ENCODE measurements around the gene MMS19. TPM values are rescaled to one million over a fixed set of nuclear protein-coding genes. Genes with fewer than 3 reads are reported as not detected.

The MMS19 gene
- total RNA-seq, 1 experiment from 2014 or later = 83.3 TPM

DNA sequence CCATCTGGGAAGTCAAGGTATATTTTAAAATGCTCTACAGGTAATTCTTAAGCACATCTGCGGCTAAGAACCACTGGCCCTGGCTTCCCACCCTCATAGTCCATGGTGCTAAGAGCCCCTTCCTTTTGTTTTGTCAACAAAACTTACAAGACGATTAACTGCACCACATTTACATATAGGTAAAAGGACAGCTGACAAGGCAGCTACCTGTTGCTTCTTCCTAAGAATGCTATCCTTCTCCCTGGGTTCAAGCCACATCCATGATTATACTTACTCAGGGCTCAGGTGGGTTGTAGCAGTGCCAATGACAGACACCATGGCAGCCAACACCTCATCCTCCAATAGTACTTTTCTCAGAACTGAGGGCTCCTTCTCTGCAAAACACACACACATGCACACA lies 35.9 kb downstream of the MMS19 start:
- H3K9me3 ChIP-seq (ENCODE audit: control insufficient read depth, insufficient read depth, low read depth, low read length) = no peaks in the 10 kb centered on the region
- POLR2A ChIA-PET = no interaction called here
- intact Hi-C loops (cut with micrococcal nuclease; ENCODE audit: unreplicated experiment) = loop anchor here (2.0 kb wide), 1 partner anchor 150 kb away; no protein-coding TSS in a partner anchor
- no peak overlapping the region for H3K27ac ChIP-seq (ENCODE audit: low read length)
- TF ChIP-seq SIN3A (IDR thresholded peaks at IDR 0.05; ENCODE audit: borderline replicate concordance, insufficient read depth, low read depth, low read length) (no peak), TCF7L2 (IDR thresholded peaks at IDR 0.05; ENCODE audit: low read depth, low read length) (no peak), POLR2AphosphoS5 (IDR thresholded peaks at IDR 0.05; ENCODE audit: low read depth, low read length) (no peak)
- TF ChIP-seq, protein P1, sequence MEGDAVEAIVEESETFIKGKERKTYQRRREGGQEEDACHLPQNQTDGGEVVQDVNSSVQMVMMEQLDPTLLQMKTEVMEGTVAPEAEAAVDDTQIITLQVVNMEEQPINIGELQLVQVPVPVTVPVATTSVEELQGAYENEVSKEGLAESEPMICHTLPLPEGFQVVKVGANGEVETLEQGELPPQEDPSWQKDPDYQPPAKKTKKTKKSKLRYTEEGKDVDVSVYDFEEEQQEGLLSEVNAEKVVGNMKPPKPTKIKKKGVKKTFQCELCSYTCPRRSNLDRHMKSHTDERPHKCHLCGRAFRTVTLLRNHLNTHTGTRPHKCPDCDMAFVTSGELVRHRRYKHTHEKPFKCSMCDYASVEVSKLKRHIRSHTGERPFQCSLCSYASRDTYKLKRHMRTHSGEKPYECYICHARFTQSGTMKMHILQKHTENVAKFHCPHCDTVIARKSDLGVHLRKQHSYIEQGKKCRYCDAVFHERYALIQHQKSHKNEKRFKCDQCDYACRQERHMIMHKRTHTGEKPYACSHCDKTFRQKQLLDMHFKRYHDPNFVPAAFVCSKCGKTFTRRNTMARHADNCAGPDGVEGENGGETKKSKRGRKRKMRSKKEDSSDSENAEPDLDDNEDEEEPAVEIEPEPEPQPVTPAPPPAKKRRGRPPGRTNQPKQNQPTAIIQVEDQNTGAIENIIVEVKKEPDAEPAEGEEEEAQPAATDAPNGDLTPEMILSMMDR (IDR thresholded peaks at IDR 0.05) = no peak
- TF ChIP-seq, protein P2, sequence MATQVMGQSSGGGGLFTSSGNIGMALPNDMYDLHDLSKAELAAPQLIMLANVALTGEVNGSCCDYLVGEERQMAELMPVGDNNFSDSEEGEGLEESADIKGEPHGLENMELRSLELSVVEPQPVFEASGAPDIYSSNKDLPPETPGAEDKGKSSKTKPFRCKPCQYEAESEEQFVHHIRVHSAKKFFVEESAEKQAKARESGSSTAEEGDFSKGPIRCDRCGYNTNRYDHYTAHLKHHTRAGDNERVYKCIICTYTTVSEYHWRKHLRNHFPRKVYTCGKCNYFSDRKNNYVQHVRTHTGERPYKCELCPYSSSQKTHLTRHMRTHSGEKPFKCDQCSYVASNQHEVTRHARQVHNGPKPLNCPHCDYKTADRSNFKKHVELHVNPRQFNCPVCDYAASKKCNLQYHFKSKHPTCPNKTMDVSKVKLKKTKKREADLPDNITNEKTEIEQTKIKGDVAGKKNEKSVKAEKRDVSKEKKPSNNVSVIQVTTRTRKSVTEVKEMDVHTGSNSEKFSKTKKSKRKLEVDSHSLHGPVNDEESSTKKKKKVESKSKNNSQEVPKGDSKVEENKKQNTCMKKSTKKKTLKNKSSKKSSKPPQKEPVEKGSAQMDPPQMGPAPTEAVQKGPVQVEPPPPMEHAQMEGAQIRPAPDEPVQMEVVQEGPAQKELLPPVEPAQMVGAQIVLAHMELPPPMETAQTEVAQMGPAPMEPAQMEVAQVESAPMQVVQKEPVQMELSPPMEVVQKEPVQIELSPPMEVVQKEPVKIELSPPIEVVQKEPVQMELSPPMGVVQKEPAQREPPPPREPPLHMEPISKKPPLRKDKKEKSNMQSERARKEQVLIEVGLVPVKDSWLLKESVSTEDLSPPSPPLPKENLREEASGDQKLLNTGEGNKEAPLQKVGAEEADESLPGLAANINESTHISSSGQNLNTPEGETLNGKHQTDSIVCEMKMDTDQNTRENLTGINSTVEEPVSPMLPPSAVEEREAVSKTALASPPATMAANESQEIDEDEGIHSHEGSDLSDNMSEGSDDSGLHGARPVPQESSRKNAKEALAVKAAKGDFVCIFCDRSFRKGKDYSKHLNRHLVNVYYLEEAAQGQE (IDR thresholded peaks at IDR 0.05; ENCODE audit: insufficient read depth in 1 of 2, low read depth in 2 of 2, low read length in 1 of 2) = no peak
- no peak overlapping the region for H3K4me3 ChIP-seq (ENCODE audit: low read depth in 2 of 2, low read length in 2 of 2)
- no peaks in the 10 kb centered on the region for H3K27me3 ChIP-seq (ENCODE audit: control insufficient read depth, insufficient read depth, low read length)
- DNase-seq (ENCODE audit: low read depth, low spot score) (no peak), ATAC-seq (no peak)
- H3K4me1 ChIP-seq (ENCODE audit: control insufficient read depth, insufficient read depth, low read length) = no peaks in the 10 kb centered on the region
- H3K36me3 ChIP-seq (ENCODE audit: control insufficient read depth, insufficient read depth, low read length) = peaks cover 34% of the 10 kb centered on the region
- in situ Hi-C loops (cut with HindIII; ENCODE audit: low pct_unique_long_range_greater_than_20kb, low sequenced_read_pairs) = no loop called here
- CTCF ChIA-PET = interaction anchor here (0.6 kb wide), 1 partner anchor 91 kb away, joined by 4 read pairs; no protein-coding TSS in a partner anchor
- BruUV-seq (replicated peaks) = no TSS peak

DNA sequence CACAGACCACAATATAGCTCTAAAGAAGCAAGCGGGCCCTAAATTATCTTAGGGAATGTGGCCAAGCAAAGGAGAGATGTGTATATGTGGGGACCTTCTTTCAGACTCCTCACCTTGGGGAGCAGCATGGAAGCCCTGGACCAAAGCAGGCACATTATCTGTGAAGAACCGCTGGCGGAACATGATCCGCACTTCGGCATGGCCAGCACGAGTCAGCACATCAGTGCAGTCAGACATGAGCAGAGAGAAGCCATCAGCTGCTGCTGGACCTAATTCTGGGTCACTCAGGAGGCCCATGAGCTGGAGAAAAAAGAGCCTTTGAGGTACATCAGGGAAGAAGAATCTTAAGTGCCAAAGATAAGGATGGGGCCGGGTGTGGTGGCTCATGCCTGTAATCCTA lies 38.3 kb downstream of the MMS19 start:
- in situ Hi-C loops (cut with HindIII; ENCODE audit: low pct_unique_long_range_greater_than_20kb, low sequenced_read_pairs) = no loop called here
- no peaks in the 10 kb centered on the region for H3K27me3 ChIP-seq (ENCODE audit: control insufficient read depth, insufficient read depth, low read length)
- intact Hi-C loops (cut with micrococcal nuclease; ENCODE audit: unreplicated experiment) = no loop called here
- no peaks in the 10 kb centered on the region for H3K4me1 ChIP-seq (ENCODE audit: control insufficient read depth, insufficient read depth, low read length)
- POLR2A ChIA-PET = no interaction called here
- no peak overlapping the region for H3K4me3 ChIP-seq (ENCODE audit: low read depth in 2 of 2, low read length in 2 of 2)
- DNase-seq (ENCODE audit: low read depth, low spot score) (no peak), ATAC-seq (no peak)
- BruUV-seq (replicated peaks) = no TSS peak
- TF ChIP-seq, protein P2 (IDR thresholded peaks at IDR 0.05; ENCODE audit: insufficient read depth in 1 of 2, low read depth in 2 of 2, low read length in 1 of 2) = no peak
- TF ChIP-seq TCF7L2 (IDR thresholded peaks at IDR 0.05; ENCODE audit: low read depth, low read length) (no peak), SIN3A (IDR thresholded peaks at IDR 0.05; ENCODE audit: borderline replicate concordance, insufficient read depth, low read depth, low read length) (no peak), POLR2AphosphoS5 (IDR thresholded peaks at IDR 0.05; ENCODE audit: low read depth, low read length) (no peak)
- TF ChIP-seq, protein P1 (IDR thresholded peaks at IDR 0.05) = no peak
- CTCF ChIA-PET = interaction anchor here (0.6 kb wide), 1 partner anchor 114 kb away, joined by 4 read pairs; no protein-coding TSS in a partner anchor
- H3K36me3 ChIP-seq (ENCODE audit: control insufficient read depth, insufficient read depth, low read length) = peaks cover 37% of the 10 kb centered on the region
- H3K9me3 ChIP-seq (ENCODE audit: control insufficient read depth, insufficient read depth, low read depth, low read length) = no peaks in the 10 kb centered on the region
- H3K27ac ChIP-seq (ENCODE audit: low read length) = no peak overlapping the region

All from Panc1 (cell line).